B cell (primary cell): ENCODE measurements around the gene SORD.
"Not testable (repeated sequence)": the region's sequence is repeated elsewhere in the genome, so short reads cannot be mapped to it uniquely, and the experiment has no call there.

Experiments
- CTCF ChIP-seq: fragments of 200-600 bp; IDR thresholded peaks from one replicate; pipeline ENCODE4 v1.8.0; 2022; ENCODE audit warnings: antibody characterized with exemption, mild to moderate bottlenecking
- EZH2 ChIP-seq: IDR thresholded peaks from 2 replicates; pipeline ENCODE4 v1.6.1; 2012; ENCODE audit warnings: borderline replicate concordance, low read depth, mild to moderate bottlenecking, moderate library complexity, low read length; ENCODE audit not compliant: insufficient read depth, poor library complexity, severe bottlenecking

GRCh38 chr15:45034600-45035375 is 11.8 kb downstream of the SORD start:
- TF ChIP-seq CTCF, EZH2: not testable (repeated sequence)
